ENCODE measurements around the gene PUM2.

DNA sequence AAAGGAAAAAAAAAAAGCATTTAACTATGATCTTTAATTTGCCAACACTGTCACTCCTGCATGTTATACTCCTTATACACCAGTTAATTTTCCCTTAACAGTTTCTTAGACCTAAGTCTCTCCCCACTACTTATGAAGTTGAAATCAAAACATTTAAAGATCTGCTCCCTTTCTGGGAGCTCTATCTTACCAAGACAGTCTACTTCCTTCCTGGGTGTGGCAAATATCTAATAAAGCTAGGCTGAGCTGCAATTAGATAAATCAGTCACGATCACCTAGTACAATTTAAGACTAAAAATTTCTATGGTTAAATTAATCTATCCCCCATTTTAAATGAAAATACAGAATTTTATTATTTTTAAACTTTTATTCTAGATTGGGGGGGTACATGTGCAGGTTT is 33.4 kb downstream of the PUM2 start:
- TF ChIP-seq ARNT (IDR thresholded peaks at IDR 0.05) (no peak), LEF1 (IDR thresholded peaks at IDR 0.05; ENCODE audit: borderline replicate concordance) (no peak), ZNF384 (IDR thresholded peaks at IDR 0.05) (no peak), CTBP1 (IDR thresholded peaks at IDR 0.05; ENCODE audit: borderline replicate concordance) (no peak), SUZ12 (IDR thresholded peaks at IDR 0.05) (no peak), SP1 (IDR thresholded peaks at IDR 0.05) (no peak), FOXM1 (IDR thresholded peaks at IDR 0.05; ENCODE audit: borderline replicate concordance) (no peak)
